DOHH2 (cell line): Measurements from ENCODE around the gene MGAT4A.
A peak's percentile ranks its signal among the peaks of the same experiment; 100 is the strongest.

Experiments
- H3F3A ChIP-seq: fragments of 200-600 bp; sonication (generic), shearing (Covaris generic); 2 replicates; pipeline ENCODE4 v1.6.0; 2016; ENCODE audit warnings: antibody characterized with exemption, mild to moderate bottlenecking; ENCODE audit not compliant: control insufficient read depth, insufficient read depth
- H3K27ac ChIP-seq: fragments of 200-600 bp; sonication (generic); 2 replicates; pipeline ENCODE4 v1.5.1; 2014; ENCODE audit warnings: low read depth, mild to moderate bottlenecking, low read length, moderate library complexity
- H3K27me3 ChIP-seq: fragments of 200-600 bp; sonication (generic); 2 replicates; pipeline ENCODE4 v1.6.1; 2014; ENCODE audit warnings: mild to moderate bottlenecking, low read length, mixed read lengths; ENCODE audit not compliant: control insufficient read depth
- H3K36me3 ChIP-seq: fragments of 200-600 bp; sonication (generic); 2 replicates; pipeline ENCODE4 v1.6.1; 2014; ENCODE audit warnings: mild to moderate bottlenecking, low read length, moderate library complexity, mixed read lengths; ENCODE audit not compliant: control insufficient read depth
- H3K4me1 ChIP-seq: fragments of 200-600 bp; sonication (generic); 2 replicates; pipeline ENCODE4 v1.6.1; 2014; ENCODE audit warnings: mild to moderate bottlenecking, low read length, mixed read lengths; ENCODE audit not compliant: control insufficient read depth
- H3K4me2 ChIP-seq: fragments of 200-600 bp; sonication (generic); 2 replicates; pipeline ENCODE4 v1.6.0; 2014; ENCODE audit warnings: mild to moderate bottlenecking, low read length, moderate library complexity
- H3K4me3 ChIP-seq: fragments of 200-600 bp; sonication (generic); 2 replicates; pipeline ENCODE4 v1.5.1; 2014; ENCODE audit warnings: mild to moderate bottlenecking, low read length, mixed read lengths
- H3K79me2 ChIP-seq: fragments of 200-600 bp; sonication (generic); 2 replicates; pipeline ENCODE4 v1.6.1; 2014; ENCODE audit warnings: mild to moderate bottlenecking, low read length, mixed read lengths; ENCODE audit not compliant: control insufficient read depth
- H3K9me2 ChIP-seq: fragments of 200-600 bp; sonication (generic); replicated peaks from 2 replicates; pipeline ENCODE4 v1.6.1; 2014; ENCODE audit warnings: mild to moderate bottlenecking, low read length, mixed read lengths; ENCODE audit not compliant: control insufficient read depth
- H3K9me3 ChIP-seq: fragments of 200-600 bp; sonication (generic); 2 replicates; pipeline ENCODE4 v1.6.1; 2014; ENCODE audit warnings: antibody characterized with exemption, low read length, mixed read lengths; ENCODE audit not compliant: control insufficient read depth, insufficient read depth
- H4K20me1 ChIP-seq: fragments of 200-600 bp; sonication (generic); 2 replicates; pipeline ENCODE4 v1.6.0; 2014; ENCODE audit warnings: low read depth, mild to moderate bottlenecking, antibody characterized with exemption, low read length, moderate library complexity; ENCODE audit not compliant: control insufficient read depth, insufficient read depth
- CTCF ChIP-seq: fragments of 200-600 bp; sonication (generic); IDR thresholded peaks from one replicate; pipeline ENCODE4 v1.5.1; 2014; ENCODE audit warnings: antibody characterized with exemption, mild to moderate bottlenecking, low read depth, low read length; ENCODE audit not compliant: poor library complexity, severe bottlenecking
- EZH2phosphoT487 ChIP-seq: fragments of 200-600 bp; sonication (generic); IDR thresholded peaks from 2 replicates; pipeline ENCODE4 v1.6.1; 2017; ENCODE audit warnings: borderline replicate concordance, mild to moderate bottlenecking, antibody characterized with exemption, low read length, moderate library complexity, mixed read lengths

The MGAT4A gene

GRCh38 chr2:98716786-98717185 lies 14.1 kb downstream of the MGAT4A start:
- H3K79me2 ChIP-seq, result no peaks in the 10 kb centered on the region
- no peak overlapping the region for H3K4me2 ChIP-seq
- no peak overlapping the region for H3K4me3 ChIP-seq
- H3K27ac ChIP-seq, result no peak overlapping the region
- H3K9me3 ChIP-seq, result peaks cover 4% of the 10 kb centered on the region; the same call in 1 of the 2 replicates
- peaks cover 24% of the 10 kb centered on the region for H3K4me1 ChIP-seq
- H4K20me1 ChIP-seq, result no peaks in the 10 kb centered on the region
- H3K9me2 ChIP-seq, result no peaks in the 10 kb centered on the region
- TF ChIP-seq CTCF, result no peak
- TF ChIP-seq EZH2phosphoT487, result no peak
- no peaks in the 10 kb centered on the region for H3F3A ChIP-seq
- H3K27me3 ChIP-seq, result peaks cover 10% of the 10 kb centered on the region
- H3K36me3 ChIP-seq, result no peaks in the 10 kb centered on the region

- Histone ChIP-seq H3F3A (no peaks in the 10 kb centered on the region), H3K4me2 (no peak overlapping the region), H3K4me3 (no peak overlapping the region), H4K20me1 (no peaks in the 10 kb centered on the region), H3K9me2 (no peaks in the 10 kb centered on the region), H3K27me3 (peaks cover 12% of the 10 kb centered on the region), H3K9me3 (peaks cover 4% of the 10 kb centered on the region; the same call in 1 of the 2 replicates), H3K79me2 (no peaks in the 10 kb centered on the region), H3K36me3 (no peaks in the 10 kb centered on the region), H3K27ac (no peak overlapping the region), H3K4me1 (peaks cover 30% of the 10 kb centered on the region)
- TF ChIP-seq EZH2phosphoT487 (no peak), CTCF (no peak)
Observed at GRCh38 chr2:98715812-98716451, 15.0 kb downstream of the MGAT4A start.

DNA sequence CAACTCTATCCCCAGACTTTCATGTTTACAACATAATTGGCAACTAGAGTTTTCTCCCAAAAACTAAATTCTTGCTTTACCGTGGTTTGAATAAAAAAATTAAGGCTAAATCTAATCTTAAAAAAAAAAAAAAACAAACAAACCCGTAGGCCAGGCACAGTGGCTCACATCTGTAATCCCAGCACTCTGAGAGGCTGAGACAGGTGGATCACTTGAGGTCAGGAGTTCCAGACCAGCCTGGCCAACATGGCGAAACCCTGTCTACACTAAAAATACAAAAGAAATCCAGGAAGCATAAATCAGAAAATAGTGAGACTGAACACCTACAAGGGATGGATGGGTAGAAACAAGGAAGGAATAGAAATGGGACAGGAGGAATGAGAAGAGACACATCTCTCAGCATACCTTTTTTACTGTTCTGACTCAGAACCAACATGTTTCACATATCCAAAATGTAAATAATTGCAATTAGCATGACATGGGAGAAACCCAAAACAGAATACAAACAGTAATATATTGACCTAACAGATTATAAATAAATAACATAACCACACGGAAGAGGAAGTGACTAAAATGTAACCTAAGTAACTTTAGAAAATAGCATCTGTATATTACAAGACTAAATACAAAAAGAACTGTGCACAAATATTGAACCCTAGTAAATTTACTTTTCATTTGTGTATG lies 17.5 kb downstream of the MGAT4A start:
- H3K9me3 ChIP-seq, result no peaks in the 10 kb centered on the region
- TF ChIP-seq CTCF, result no peak
- TF ChIP-seq EZH2phosphoT487, result no peak
- no peak overlapping the region for H3K27ac ChIP-seq
- no peaks in the 10 kb centered on the region for H3K36me3 ChIP-seq
- H3F3A ChIP-seq, result no peaks in the 10 kb centered on the region
- H3K4me2 ChIP-seq, result peak overlapping the region; percentile 43
- H3K4me1 ChIP-seq, result peaks cover 43% of the 10 kb centered on the region
- no peaks in the 10 kb centered on the region for H3K9me2 ChIP-seq
- peak overlapping the region; percentile 17 for H3K4me3 ChIP-seq
- no peaks in the 10 kb centered on the region for H3K79me2 ChIP-seq
- peaks cover 26% of the 10 kb centered on the region for H3K27me3 ChIP-seq
- no peaks in the 10 kb centered on the region for H4K20me1 ChIP-seq
